HuH-7.5 (cell line): ENCODE data around the gene SYT1.
"Not testable (repeated sequence)": the region's sequence is repeated elsewhere in the genome, so short reads cannot be mapped to it uniquely, and the experiment has no call there.

Experiments used
- DNase-seq: peaks from one replicate; pipeline ENCODE4 v3.0.0; 2011; ENCODE audit warnings: low spot score

The SYT1 gene

DNA sequence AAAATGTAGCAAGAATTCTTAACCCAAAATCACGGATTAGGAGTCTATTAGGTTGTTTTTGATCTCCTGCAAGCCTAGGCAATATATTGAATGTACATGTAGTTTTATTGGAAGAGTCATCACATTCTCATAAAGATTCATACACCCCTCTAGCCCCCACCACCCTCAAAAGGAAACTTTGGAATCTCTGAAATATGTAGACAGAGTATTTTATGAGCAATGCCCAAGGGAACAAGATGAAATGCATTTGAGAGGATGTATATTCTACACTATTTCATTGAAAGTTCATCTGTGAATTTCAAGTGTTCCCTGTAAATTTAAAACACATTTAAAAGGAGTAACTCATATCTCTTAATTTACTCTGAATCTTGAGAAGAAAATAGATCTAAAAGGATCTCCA lies 103.7 kb downstream of the SYT1 start:
- no peak for DNase-seq

DNA sequence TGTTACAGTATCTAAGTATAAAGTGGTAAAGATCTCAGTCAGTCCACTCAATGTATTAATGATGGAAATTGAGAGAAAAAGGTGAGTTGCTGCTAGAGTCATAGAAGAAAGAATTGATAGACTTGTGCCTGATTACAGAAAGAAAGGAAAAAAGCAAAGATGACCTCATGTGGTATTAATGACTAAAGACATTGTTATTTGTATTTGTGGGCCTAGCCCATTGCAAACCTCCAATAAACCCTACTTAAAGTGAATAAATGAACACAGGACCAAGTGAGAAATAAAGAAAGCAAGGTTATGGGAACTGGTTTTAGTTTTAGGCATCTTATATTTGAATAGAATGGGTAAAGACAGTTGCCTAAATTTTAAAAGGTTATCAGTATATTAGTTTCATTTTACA lies 105.5 kb downstream of the SYT1 start:
- DNase-seq: no peak

DNA sequence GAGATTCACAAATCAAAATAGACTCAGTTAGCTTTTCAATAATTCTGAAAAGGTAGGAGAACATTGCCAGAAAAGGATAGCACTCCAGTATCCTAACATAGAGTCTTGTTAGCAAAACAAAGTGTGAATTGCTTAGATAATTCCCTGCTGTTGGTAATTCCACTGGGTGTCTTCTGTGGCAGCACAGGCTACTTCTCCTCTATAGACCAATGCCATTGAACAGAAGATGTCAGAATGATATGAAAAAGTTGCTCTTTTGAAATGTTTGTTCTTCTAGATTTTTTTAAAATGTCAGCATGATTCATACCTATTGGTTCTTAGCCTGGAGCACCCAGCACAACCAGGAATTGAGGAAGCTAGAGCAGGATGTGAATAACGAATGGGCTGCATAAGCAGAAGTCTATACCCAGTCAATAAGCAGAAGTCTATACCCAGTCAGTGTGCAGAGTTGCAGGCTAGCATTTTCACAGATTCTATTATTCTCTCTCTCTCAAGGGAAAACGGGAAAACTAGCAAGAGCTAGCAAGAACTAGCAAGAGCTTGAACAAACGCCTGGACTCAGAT lies 112.8 kb downstream of the SYT1 start:
- no peak for DNase-seq

DNA sequence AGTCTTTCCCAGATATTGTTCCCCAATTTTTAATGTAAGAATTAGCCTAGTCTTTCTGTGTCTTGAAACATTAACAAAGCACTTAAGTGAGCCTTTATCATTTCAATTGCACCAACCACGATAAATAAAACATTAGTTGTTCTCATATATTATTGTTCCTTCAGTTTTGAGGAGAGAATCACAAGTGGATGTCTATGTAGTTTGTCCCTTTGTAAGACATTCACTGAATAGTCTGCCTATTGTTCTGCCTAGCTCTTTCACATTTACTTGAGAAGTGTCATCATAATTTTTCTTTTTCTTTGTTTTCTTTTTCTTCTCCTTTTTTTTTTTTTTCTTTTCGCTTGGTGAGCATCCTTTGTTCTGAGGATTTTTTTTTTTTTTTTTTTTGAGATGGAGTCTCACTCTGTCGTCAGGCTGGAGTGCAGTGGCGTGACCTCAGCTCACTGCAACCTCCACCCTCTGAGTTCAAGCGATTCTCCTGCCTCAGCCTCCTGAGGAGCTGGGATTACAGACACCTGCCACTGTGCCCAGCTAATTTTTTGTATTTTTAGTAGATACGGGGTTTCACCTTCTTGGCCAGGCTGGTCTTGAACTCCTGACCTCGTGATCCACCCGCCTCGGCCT lies 129.7 kb downstream of the SYT1 start:
- no peak for DNase-seq

GRCh38 chr12:79000501-79000900 lies 135.9 kb downstream of the SYT1 start:
- no peak for DNase-seq

GRCh38 chr12:79001404-79001803 lies 136.8 kb downstream of the SYT1 start:
- DNase-seq: no peak

GRCh38 chr12:79006306-79006705 lies 141.7 kb downstream of the SYT1 start:
- no peak for DNase-seq

DNA sequence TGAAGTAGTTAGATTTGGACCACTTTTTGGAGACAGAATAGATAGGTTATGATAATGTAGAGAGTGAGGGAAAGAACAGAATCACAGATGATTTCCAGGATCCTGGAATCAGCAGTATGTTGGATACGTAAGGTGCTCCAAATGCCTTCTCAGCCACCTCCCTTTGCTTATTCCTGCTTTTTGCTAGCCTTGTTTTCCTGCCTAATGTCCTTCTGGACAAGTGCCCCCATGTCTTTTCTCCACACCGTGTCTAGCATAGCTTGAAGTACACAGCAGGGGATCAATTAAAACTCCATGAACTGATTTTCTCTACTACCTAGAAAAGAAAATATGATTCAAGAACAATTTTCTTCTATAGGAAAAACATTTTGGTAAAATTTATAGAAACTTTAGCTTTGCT lies 144.0 kb downstream of the SYT1 start:
- DNase-seq: no peak

DNA sequence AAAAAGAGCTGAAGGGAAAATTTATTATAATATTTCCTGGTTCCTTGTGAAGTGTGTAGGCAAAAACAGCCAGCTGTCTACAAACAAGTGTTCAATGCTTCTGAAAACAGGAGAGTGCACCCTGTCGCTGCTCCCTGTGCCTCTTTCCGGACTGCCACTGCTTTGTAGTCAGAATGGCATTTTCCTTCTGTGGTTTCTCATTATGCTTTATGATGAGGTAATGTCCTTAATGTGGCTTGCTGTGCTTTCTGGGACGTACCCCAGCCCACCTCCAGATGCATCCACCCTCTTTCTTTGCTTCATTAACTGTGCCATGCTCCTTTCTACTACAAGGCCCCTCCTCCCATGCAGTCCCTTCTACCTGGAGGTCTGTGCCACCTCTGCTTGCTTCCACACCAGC lies 148.1 kb downstream of the SYT1 start:
- DNase-seq: no peak

DNA sequence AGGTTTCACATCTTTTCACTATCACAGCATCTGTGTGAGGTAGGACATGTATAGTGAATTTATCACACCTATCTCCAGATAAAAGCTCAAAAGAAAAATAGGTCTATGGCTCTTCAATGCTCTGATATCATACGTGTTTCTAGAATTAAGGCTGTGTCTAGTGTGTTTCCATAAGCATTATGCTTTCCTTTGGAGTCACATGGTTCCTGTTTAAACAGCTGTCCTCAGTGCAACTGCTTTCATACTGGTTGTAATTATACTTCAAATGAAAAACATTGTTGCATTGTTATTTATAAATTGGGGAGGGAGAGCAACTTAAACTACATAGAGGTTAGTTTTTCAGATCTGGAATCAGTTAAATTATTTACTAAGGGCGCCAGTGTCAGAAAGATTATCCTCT lies 151.6 kb downstream of the SYT1 start:
- no peak for DNase-seq

- DNase-seq: no peak
These were observed 155.1 kb downstream of the SYT1 start for GRCh38 chr12:79019672-79020071.

DNA sequence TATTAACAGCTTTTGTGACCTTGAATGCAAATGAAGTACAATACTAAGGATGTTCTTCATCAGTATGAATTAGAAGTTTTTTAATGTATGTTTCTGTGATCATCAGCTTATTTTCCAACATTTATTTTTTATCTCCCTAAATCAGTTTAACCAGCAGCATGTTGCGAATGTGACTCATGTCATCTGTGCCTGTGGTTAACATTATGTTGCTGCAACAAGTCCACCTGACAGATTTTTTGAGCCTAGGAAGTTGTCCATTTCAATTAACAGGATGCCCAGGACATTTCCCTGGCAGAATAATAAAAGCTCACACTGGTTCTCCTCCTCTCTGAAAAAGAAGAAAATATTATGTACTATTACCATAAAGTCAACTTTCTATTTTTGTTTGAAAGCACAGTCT lies 155.5 kb downstream of the SYT1 start:
- no peak for DNase-seq

DNA sequence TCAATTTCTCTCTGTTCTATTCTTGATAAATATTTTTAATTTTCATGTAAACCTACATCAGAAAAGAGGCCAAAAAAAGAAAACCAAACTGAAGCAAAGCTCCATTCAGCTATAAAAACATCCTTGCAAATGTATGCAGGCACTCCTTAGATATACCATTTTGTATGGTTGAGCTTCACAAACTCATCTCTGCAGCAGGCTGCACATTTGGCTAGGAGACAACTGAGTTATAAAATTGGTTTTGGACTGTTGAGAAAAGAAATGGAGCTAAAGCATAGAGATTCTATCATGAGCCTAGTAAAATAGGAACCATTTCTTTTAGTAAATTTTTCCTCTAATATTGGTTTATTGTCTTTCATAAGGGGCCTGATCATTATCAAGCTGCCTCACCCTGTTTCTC lies 156.4 kb downstream of the SYT1 start:
- no peak for DNase-seq

GRCh38 chr12:79023261-79023660 lies 158.7 kb downstream of the SYT1 start:
- DNase-seq: no peak

- no peak for DNase-seq
These were observed 159.2 kb downstream of the SYT1 start for GRCh38 chr12:79023784-79024183.

- no peak for DNase-seq
These were observed 169.2 kb downstream of the SYT1 start for GRCh38 chr12:79033788-79034187.

- DNase-seq: not testable (repeated sequence)
These were observed 180.2 kb downstream of the SYT1 start for GRCh38 chr12:79044748-79045147.

DNA sequence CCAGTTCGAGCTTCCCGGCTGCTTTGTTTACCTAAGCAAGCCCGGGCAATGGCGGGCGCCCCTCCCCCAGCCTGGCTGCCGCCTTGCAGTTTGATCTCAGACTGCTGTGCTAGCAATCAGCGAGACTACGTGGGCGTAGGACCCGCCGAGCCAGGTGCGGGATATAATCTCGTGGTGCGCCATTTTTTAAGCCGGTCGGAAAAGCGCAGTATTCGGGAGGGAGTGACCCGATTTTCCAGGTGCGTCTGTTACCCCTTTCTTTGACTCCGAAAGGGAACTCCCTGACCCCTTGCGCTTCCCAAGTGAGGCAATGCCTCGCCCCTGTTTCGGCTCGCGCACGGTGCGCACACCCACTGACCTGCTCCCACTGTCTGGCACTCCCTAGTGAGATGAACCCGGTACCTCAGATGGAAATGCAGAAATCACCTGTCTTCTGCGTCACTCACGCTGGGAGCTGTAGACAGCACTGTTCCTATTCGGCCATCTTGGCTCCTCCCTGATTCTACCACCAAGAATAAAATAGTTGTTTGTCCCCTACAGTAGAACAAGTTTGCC lies 180.7 kb downstream of the SYT1 start:
- peak; percentile 3 for DNase-seq

DNA sequence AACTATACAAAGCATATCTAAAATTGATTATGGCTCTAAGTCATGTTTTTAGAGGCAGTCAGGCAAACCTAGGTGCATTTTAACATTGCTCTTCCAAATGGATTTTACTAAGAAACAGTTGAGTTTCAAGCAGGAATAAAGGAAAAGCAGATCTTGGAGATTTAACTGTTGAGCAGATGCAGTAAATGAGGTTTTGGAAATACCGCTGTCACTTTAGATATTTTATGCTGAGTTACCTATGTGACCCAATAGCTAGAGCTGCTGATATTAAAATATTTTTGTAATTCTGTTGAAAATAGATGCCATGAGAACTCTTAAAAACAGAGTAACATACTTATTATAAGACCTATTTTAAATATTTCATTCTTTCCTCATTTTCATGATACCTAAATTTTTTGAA lies 181.4 kb downstream of the SYT1 start:
- DNase-seq: no peak

DNA sequence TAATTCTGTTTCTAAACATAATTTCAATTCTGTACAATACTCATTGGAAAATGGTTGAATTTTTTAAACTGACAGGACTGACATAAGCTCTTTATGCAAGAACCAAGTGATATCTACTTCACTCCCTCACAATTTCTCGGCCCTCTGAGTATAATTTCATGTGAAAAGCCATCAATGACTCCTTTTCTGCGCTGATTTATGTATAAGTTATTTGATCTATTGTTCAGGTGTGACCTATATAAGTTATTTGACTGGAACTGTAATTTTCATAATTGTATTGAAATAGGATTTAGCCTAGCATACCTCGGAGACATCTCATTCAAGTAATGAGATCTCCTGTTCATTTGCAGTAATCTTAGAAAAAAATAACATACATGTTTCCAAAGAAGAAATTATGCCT lies 184.4 kb downstream of the SYT1 start:
- DNase-seq: no peak

DNA sequence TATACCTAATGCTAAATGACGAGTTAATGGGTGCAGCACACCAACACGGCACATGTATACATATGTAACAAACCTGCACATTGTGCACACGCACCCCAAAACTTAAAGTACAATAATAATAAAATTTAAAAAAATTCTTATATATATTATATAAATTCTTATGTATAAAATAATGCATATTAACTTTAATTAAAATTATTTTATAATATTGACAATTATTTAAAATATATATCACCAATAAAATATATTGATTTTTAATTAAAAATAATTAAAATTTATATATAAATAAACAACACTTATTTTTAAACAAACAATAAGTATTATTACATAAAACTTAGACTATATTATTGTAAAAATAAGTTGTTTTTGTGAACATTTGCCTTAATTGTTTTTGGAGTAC lies 188.8 kb downstream of the SYT1 start:
- no peak for DNase-seq

- DNase-seq: no peak
These were observed 191.5 kb downstream of the SYT1 start for GRCh38 chr12:79055926-79056674.

GRCh38 chr12:79056775-79057174 lies 192.2 kb downstream of the SYT1 start:
- no peak for DNase-seq
